Heart right ventricle (tissue), 16 donors: ENCODE results near the gene ALKBH5. TPM values are rescaled to one million over a fixed set of nuclear protein-coding genes. Genes with fewer than 3 reads are reported as not detected.

Source experiments
- ATAC-seq, 8 donors: fragments of 200-7000 bp; cut with Tn5 transposase; one replicate each; pipeline ENCODE4 v1.9.1; 2020; ENCODE audit warnings: mild to moderate bottlenecking in 8 of 8, moderate library complexity in 8 of 8, moderate number of reproducible peaks in 1 of 8
- DNase-seq, 2 donors: peaks; one replicate each; pipeline ENCODE4 v3.0.0-alpha.2; 2020
- H3K27ac ChIP-seq, 10 donors: fragments of 200-600 bp; sonication (generic) in 2 of 10; one replicate each; pipeline versions ENCODE4 v1.5.0 to v1.8.0; 2020 to 2022; ENCODE audit warnings: mild to moderate bottlenecking in 3 of 10
- H3K27me3 ChIP-seq, 7 donors: fragments of 200-600 bp; one replicate each; pipeline ENCODE4 v1.8.0; 2021 to 2022; ENCODE audit warnings: mild to moderate bottlenecking in 2 of 7
- H3K36me3 ChIP-seq, 9 donors: fragments of 200-600 bp; sonication (generic) in 1 of 9; one replicate each; pipeline versions ENCODE4 v1.5.0 to v1.8.0; 2020 to 2022; ENCODE audit warnings: mild to moderate bottlenecking in 2 of 9
- H3K4me1 ChIP-seq, 9 donors: fragments of 200-600 bp; sonication (generic) in 1 of 9; one replicate each; pipeline versions ENCODE4 v1.5.0 to v1.8.0; 2020 to 2022; ENCODE audit warnings: mild to moderate bottlenecking in 4 of 9
- H3K4me3 ChIP-seq, 10 donors: fragments of 200-600 bp; sonication (generic) in 2 of 10; one replicate each; pipeline versions ENCODE4 v1.5.0 to v1.8.0; 2020 to 2022; ENCODE audit warnings: mild to moderate bottlenecking in 7 of 10, moderate library complexity in 2 of 10
- H3K9me3 ChIP-seq, 11 donors: fragments of 200-600 bp in 10 of 11; sonication (generic) in 2 of 11; one replicate each; pipeline versions ENCODE4 v1.5.0 to v1.8.0; 2013 to 2022; ENCODE audit warnings: mild to moderate bottlenecking in 2 of 11, control low read depth in 1 of 11, moderate library complexity in 1 of 11
- WGBS, 2 donors: extraction: QIAGEN DNeasy Blood & Tissue Kit; methylation state at CpG; one replicate each; pipeline ENCODE4 v1.1.7; 2013; ENCODE audit warnings: inconsistent platforms in 1 of 2; 5-methylcytosine and 5-hydroxymethylcytosine counted together
- intact Hi-C, 10 donors: fragments of 100-400 bp; cut with DNase I; formaldehyde crosslinking; loops; one replicate each; pipeline versions ENCODE4 v1.11.1 to v1.14.2; 2022
- polyA plus RNA-seq, 2 donors: library from polyadenylated mRNA; stranded (reverse); fragments of 200-250 nt; gene quantifications; one replicate each; pipeline ENCODE4 v1.2.3, GENCODE V29; 2013
- total RNA-seq, 10 donors: library from RNA; stranded (reverse); fragmentation: NEBNext Ultra II Directional in 3 of 10; extraction: Animal tissue kit (Norgen Biotek cat#: 25700) in 3 of 10; gene quantifications; one replicate each; pipeline versions ENCODE4 v1.2.1 to v1.2.4, GENCODE V29; 2021 to 2023
- TF ChIP-seq, protein P1 (sequence below), 9 donors: fragments of 200-600 bp; sonication (generic) in 2 of 9; IDR thresholded peaks; one replicate each; pipeline versions ENCODE4 v1.5.0 to v1.8.0; 2021 to 2022; ENCODE audit warnings: antibody characterized with exemption in 9 of 9, mild to moderate bottlenecking in 5 of 9, moderate library complexity in 1 of 9
- donor health status: Arrhythmogenic right ventricular cardiomyopathy.
- donor health status: ischemic (EF 13 %, LVEDD 7.1; RV severe dilation, severe dysfunction).
- donor health status: healthy with polysubstance abuse.
- donor health status: DM: no; HTN: yes; CAD: no.
- donor health status: DM: no; HTN: no; CAD: no.
- donor health status: ischemic (EF 25% LVEDD 6.9; RV normal size, moderate dysfunction).
- donor health status: ischemic (EF 25% LVEDD 5.7; RV mildly dilated, moderate dysfunction).
- donor health status: healthy.
- donor health status: DM: yes; HTN: yes; CAD: no.
- donor health status: Ischemic cardiomyopathy.
- donor health status: ischemic (EF 35%, LVEDD 5.7; RV mildly dilated, moderate dysfunction).
- donor health status: nonischemic (EF 11% LVEDD 7.7; RV severe dilation, severe dysfunction).
- donor health status: DM: yes; HTN: yes; CAD: no.
- donor health status: PGD.
- donor health status: ischemic (EF 29% LVEDD 5.4; RV normal size, mild dysfunction).
- donor health status: nonischemic (EF 23%, LVEDD 6.1; RV moderate dilation, normal function).

ALKBH5 gene
- total and polyA plus RNA-seq, 12 donors, result 72.6 to 208 (median 190) TPM

DNA sequence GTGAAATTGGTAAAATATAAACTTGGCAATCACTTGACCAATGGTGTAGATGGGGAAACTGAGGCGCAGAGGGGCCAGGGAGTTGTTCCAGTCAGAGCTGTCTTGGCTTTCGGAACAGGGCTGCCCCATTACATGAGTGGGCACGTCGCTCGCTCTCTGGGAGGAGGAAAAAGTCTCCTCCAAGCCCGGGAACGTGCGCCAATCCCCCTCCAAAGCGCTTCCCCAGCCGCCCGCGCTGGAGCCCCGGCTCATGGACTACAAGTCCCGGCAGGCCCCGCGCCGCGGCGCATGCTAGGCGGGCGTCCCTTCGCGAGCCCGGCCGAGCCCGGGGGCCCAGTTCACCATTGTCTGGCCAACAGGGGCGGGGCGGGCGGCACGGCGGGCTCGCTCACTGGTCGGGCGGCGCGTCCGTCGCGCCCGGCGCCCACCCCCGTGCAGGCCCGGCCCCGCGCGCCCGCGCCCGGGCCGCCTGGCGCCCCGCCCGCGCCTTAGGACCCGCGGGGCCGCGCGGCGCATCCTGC, 41.6 kb downstream of the ALKBH5 start, which contains the start of gene LLGL1:
TSS of gene LLGL1 (plus strand) at position 515 of the 521 bp plus-strand sequence. CDS start 48 bp downstream, outside the sequence.
- ATAC-seq, result peak; percentile 96 to 98 (median 98)
- no peaks in the 10 kb centered on the region for H3K36me3 ChIP-seq
- H3K4me3 ChIP-seq, result peak within 1 kb of the TSS; percentile 32 to 87 (median 70)
- DNase-seq, result peak; percentile 95 to 98
- intact Hi-C loops, result loop anchor here in 3 of 10 donors (5.0 to 10.0 kb wide), 2 partner anchors 90 to 92 kb away; partner anchors contain the start of genes SMCR8 (in 3 of the 3) and TOP3A (in 2 of the 3)
- peaks cover 11 to 29% (median 20%) of the 10 kb centered on the region in 9 donors for H3K4me1 ChIP-seq
- 1% methylated on average over 57 to 60 of the region's 60 CpGs for WGBS, 2 donors
- H3K9me3 ChIP-seq, result no peaks in the 10 kb centered on the region
- H3K27ac ChIP-seq, result peak within 1 kb of the TSS; percentile 15 to 78 (median 64)
- TF ChIP-seq, protein P1, sequence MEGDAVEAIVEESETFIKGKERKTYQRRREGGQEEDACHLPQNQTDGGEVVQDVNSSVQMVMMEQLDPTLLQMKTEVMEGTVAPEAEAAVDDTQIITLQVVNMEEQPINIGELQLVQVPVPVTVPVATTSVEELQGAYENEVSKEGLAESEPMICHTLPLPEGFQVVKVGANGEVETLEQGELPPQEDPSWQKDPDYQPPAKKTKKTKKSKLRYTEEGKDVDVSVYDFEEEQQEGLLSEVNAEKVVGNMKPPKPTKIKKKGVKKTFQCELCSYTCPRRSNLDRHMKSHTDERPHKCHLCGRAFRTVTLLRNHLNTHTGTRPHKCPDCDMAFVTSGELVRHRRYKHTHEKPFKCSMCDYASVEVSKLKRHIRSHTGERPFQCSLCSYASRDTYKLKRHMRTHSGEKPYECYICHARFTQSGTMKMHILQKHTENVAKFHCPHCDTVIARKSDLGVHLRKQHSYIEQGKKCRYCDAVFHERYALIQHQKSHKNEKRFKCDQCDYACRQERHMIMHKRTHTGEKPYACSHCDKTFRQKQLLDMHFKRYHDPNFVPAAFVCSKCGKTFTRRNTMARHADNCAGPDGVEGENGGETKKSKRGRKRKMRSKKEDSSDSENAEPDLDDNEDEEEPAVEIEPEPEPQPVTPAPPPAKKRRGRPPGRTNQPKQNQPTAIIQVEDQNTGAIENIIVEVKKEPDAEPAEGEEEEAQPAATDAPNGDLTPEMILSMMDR (IDR thresholded peaks at IDR 0.05), result no peak
- H3K27me3 ChIP-seq, result no peaks in the 10 kb centered on the region

DNA sequence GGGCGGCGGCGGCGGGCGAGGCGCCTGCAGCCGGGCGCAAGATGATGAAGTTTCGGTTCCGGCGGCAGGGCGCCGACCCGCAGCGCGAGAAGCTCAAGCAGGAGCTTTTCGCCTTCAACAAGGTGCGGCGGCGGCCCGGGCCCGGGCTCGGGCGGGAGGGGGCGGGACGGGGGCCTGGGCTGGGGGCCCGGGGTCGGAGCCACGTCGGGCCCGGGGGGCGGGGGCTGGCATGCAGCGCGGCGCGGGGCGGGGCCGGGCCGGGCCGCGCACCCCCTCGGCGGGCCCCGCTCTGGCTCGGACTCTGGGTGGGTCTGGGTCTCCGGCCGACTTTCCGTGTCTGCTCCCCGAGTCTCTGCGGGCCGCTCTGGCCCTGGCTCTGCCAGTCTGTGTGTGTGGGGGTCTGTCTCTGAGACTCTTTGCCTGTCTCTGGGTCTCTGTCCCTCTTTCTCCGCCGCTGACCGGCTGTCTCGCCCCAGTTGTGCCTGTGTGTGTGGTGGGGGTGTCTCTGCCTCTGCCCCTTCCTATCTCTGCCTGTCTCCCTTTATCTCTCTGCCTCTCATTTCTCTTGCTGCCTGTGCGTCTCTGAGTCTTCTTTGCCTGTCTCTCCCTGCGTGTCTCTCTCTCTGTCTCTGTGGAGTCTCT, 42.1 kb downstream of the ALKBH5 start:
- 0% methylated on average over 39 to 57 of the region's 57 CpGs for WGBS, 2 donors
- peak in 1 of 8 donors; percentile 5 for ATAC-seq
- peak overlapping the region in 7 of 10 donors; percentile 15 to 73 (median 65) for H3K27ac ChIP-seq

DNA sequence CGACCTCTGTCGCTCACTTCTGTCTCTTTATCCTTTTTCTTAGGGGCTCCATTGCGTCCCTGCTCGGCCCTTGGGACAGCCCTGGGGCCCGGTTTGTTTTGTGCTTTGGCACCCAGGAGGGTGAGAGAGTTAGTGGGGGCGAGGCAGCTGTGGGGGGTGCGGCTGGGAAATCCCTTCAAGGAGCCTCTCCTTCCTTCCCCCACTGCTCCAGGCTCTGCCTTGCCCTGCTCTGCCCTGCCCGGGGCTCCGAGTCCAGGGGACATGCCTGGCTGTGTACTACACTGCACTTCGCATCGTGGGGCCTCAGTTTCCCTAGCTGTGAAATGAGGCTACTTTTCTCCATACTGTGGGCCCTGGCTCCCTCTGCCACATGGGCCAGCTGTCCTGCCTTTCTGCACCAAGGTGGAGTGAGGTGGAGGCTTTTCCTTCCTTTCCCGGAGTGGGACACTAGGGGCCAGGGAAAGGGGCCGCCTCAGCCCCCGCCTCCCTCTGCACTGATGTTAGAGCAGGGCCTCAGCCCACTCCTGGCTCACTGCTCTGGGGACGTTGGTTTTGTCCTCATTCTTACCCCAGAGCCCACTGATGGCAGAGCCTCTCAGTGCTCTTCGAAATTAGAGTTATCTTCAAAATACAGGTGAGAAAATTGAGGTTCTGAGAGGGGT, 42.8 kb downstream of the ALKBH5 start:
- Histone ChIP-seq H3K4me3 (peak overlapping the region; percentile 32 to 87 (median 70)), H3K36me3 (no peaks in the 10 kb centered on the region), H3K27ac (peak overlapping the region in 6 of 10 donors; percentile 15 to 73 (median 66)), H3K4me1 (peaks cover 11 to 29% (median 20%) of the 10 kb centered on the region in 9 donors), H3K9me3 (no peaks in the 10 kb centered on the region), H3K27me3 (no peaks in the 10 kb centered on the region)
- no peak for DNase-seq
- WGBS, 2 donors, result 26 to 29% methylated on average over 16 of the region's 16 CpGs
- intact Hi-C loops, result loop anchor here in 3 of 10 donors (5.0 to 10.0 kb wide), 2 partner anchors 88 to 91 kb away; partner anchors contain the start of genes SMCR8 (in 3 of the 3) and TOP3A (in 2 of the 3)
- TF ChIP-seq, protein P1 (IDR thresholded peaks at IDR 0.05), result no peak
- no peak for ATAC-seq

More for the DNA sequence above, 42.1 kb downstream of the ALKBH5 start:
- no peaks in the 10 kb centered on the region for H3K9me3 ChIP-seq
- intact Hi-C loops, result loop anchor here in 3 of 10 donors (5.0 to 10.0 kb wide), 2 partner anchors 89 to 92 kb away; partner anchors contain the start of genes SMCR8 (in 3 of the 3) and TOP3A (in 2 of the 3)
- TF ChIP-seq, protein P1 (IDR thresholded peaks at IDR 0.05), result no peak
- no peaks in the 10 kb centered on the region for H3K36me3 ChIP-seq
- H3K4me1 ChIP-seq, result peaks cover 11 to 29% (median 20%) of the 10 kb centered on the region in 9 donors
- no peaks in the 10 kb centered on the region for H3K27me3 ChIP-seq
- peak in 1 of 2 donors; percentile 35 for DNase-seq
- peak overlapping the region; percentile 32 to 87 (median 70) for H3K4me3 ChIP-seq

DNA sequence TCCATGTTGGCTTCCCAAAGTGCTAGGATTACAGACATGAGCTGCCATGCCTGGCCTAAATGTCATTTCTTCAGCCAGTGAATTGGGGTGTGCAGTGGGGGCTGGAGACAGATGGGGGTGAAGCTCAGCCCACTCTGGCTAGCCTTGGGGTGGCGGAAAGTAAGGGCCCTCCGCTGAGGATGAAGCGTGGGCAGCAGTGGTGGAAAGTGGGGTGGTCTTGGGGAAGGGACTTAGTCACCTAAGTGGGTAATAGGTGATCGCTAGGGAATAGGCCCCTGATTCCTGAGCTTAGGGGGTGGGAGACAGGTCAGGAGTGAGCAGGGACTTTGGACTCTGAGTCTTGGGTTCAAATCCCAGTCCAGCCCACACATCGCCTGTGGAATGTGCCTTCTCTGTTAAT, 44.0 kb downstream of the ALKBH5 start:
- no peaks in the 10 kb centered on the region for H3K9me3 ChIP-seq
- intact Hi-C loops, result loop anchor here in 3 of 10 donors (5.0 to 10.0 kb wide), 2 partner anchors 87 to 90 kb away; partner anchors contain the start of genes SMCR8 (in 3 of the 3) and TOP3A (in 2 of the 3)
- no peak overlapping the region for H3K4me3 ChIP-seq
- ATAC-seq (no peak), DNase-seq (no peak)
- TF ChIP-seq, protein P1 (IDR thresholded peaks at IDR 0.05), result no peak
- H3K4me1 ChIP-seq, result peaks cover 11 to 29% (median 20%) of the 10 kb centered on the region in 9 donors
- H3K27ac ChIP-seq, result no peak overlapping the region
- WGBS, 2 donors, result 96 to 97% methylated on average over 5 of the region's 5 CpGs
- peaks cover 0 to 7% (median 0%) of the 10 kb centered on the region in 9 donors for H3K36me3 ChIP-seq
- H3K27me3 ChIP-seq, result no peaks in the 10 kb centered on the region
